Measurements from ENCODE around the gene DNA2.

The DNA2 gene

DNA sequence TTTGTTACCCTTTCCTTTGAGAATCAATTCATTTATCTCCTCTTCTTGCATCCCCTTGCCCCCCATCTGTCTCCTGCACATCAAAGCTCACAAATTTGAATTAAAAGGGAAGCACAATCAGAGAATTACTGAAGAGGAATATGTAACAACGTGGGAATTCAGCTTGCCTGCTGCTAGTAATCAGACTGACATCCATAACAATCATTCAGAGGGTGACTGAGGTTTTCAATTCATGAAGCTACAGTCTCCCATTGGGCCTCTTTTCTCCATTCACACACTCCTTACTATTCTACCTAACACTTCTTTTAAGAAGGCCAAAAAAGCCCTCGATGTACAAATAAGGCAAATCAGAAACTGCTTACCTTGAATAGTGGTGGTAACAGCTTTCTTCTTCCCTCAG is 24.3 kb upstream of the DNA2 start:
- H3K9ac ChIP-seq (ENCODE audit: low read length), result no peak overlapping the region
- no peaks in the 10 kb centered on the region for H3K9me3 ChIP-seq (ENCODE audit: low read length)
- H3K4me1 ChIP-seq (ENCODE audit: insufficient read depth, low read length, severe bottlenecking), result no peaks in the 10 kb centered on the region
- H3F3A ChIP-seq (ENCODE audit: insufficient read depth, low read length), result no peaks in the 10 kb centered on the region
- no peak for TF ChIP-seq EZH2 (IDR thresholded peaks at IDR 0.05; ENCODE audit: borderline replicate concordance, low read length)
- no peaks in the 10 kb centered on the region for H4K20me1 ChIP-seq (ENCODE audit: insufficient read depth, low read length)
- no peak overlapping the region for H3K4me3 ChIP-seq (ENCODE audit: low read depth, low read length, poor library complexity, severe bottlenecking)
- no peaks in the 10 kb centered on the region for H3K27me3 ChIP-seq (ENCODE audit: insufficient read depth, low read length)
- no peak overlapping the region for H3K4me2 ChIP-seq (ENCODE audit: low read length)
- no peak overlapping the region for H3K27ac ChIP-seq (ENCODE audit: low read depth, low read length, poor library complexity, severe bottlenecking)
- no peaks in the 10 kb centered on the region for H3K9me2 ChIP-seq (ENCODE audit: low read depth, low read length)
- no peaks in the 10 kb centered on the region for H3K79me2 ChIP-seq (ENCODE audit: insufficient read depth, low read length)
- H3K36me3 ChIP-seq (ENCODE audit: insufficient read depth, low read length), result peaks cover 18% of the 10 kb centered on the region; the same call in 1 of the 2 replicates
- H2AFZ ChIP-seq (ENCODE audit: low read length), result no peak overlapping the region

DNA sequence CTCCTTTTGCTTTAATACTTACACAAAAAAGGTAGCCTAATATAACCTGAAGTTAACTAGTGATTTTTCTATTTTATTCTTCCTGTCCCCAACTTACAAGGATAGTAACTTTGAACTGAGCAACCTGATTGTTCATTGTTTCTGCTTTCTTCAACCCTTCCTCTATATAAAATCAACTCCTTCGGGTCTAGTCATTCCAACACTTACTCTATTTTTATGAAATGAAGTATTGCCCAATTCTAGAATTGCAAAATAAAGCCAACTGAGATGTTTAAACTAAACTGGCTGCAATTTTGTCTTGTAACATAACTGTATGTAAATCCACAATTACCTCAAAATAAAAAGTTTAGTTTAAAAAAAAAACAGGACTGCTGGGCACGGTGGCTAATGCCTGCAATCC is 20.3 kb upstream of the DNA2 start:
- no peaks in the 10 kb centered on the region for H4K20me1 ChIP-seq (ENCODE audit: insufficient read depth, low read length)
- H3K9me3 ChIP-seq (ENCODE audit: low read length), result no peaks in the 10 kb centered on the region
- no peaks in the 10 kb centered on the region for H3K4me1 ChIP-seq (ENCODE audit: insufficient read depth, low read length, severe bottlenecking)
- H3K4me2 ChIP-seq (ENCODE audit: low read length), result no peak overlapping the region
- no peaks in the 10 kb centered on the region for H3F3A ChIP-seq (ENCODE audit: insufficient read depth, low read length)
- no peak overlapping the region for H2AFZ ChIP-seq (ENCODE audit: low read length)
- no peaks in the 10 kb centered on the region for H3K9me2 ChIP-seq (ENCODE audit: low read depth, low read length)
- no peak overlapping the region for H3K27ac ChIP-seq (ENCODE audit: low read depth, low read length, poor library complexity, severe bottlenecking)
- no peak overlapping the region for H3K4me3 ChIP-seq (ENCODE audit: low read depth, low read length, poor library complexity, severe bottlenecking)
- H3K36me3 ChIP-seq (ENCODE audit: insufficient read depth, low read length), result peaks cover 28% of the 10 kb centered on the region
- H3K79me2 ChIP-seq (ENCODE audit: insufficient read depth, low read length), result no peaks in the 10 kb centered on the region
- H3K27me3 ChIP-seq (ENCODE audit: insufficient read depth, low read length), result no peaks in the 10 kb centered on the region
- TF ChIP-seq EZH2 (IDR thresholded peaks at IDR 0.05; ENCODE audit: borderline replicate concordance, low read length), result no peak
- TF ChIP-seq, protein P1, sequence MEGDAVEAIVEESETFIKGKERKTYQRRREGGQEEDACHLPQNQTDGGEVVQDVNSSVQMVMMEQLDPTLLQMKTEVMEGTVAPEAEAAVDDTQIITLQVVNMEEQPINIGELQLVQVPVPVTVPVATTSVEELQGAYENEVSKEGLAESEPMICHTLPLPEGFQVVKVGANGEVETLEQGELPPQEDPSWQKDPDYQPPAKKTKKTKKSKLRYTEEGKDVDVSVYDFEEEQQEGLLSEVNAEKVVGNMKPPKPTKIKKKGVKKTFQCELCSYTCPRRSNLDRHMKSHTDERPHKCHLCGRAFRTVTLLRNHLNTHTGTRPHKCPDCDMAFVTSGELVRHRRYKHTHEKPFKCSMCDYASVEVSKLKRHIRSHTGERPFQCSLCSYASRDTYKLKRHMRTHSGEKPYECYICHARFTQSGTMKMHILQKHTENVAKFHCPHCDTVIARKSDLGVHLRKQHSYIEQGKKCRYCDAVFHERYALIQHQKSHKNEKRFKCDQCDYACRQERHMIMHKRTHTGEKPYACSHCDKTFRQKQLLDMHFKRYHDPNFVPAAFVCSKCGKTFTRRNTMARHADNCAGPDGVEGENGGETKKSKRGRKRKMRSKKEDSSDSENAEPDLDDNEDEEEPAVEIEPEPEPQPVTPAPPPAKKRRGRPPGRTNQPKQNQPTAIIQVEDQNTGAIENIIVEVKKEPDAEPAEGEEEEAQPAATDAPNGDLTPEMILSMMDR (IDR thresholded peaks at IDR 0.05; ENCODE audit: low read length), result no peak
- no peak overlapping the region for H3K9ac ChIP-seq (ENCODE audit: low read length)

DNA sequence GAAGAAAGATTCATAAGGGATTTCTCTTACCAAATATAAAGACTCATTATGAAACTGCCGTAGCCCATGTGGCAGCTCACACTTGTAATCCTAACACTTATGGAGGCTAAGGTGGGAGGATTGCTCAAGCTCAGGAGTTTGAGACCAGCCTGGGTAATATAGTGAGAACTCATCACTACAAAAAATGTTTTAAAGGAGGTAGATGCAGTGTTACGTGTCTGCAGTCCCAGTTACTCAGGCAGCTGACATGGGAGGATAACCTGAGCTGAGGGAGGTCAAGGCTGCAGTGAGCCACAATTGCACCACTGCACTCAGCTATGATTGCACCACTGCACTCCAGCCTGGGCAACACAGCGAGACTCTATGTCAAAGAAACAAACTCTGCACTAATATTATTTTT is 18.1 kb upstream of the DNA2 start:
- H3K9me2 ChIP-seq (ENCODE audit: low read depth, low read length), result no peaks in the 10 kb centered on the region
- TF ChIP-seq, protein P1 (IDR thresholded peaks at IDR 0.05; ENCODE audit: low read length), result no peak
- TF ChIP-seq EZH2 (IDR thresholded peaks at IDR 0.05; ENCODE audit: borderline replicate concordance, low read length), result no peak
- H2AFZ ChIP-seq (ENCODE audit: low read length), result no peak overlapping the region
- H3K9me3 ChIP-seq (ENCODE audit: low read length), result no peaks in the 10 kb centered on the region
- H3K27ac ChIP-seq (ENCODE audit: low read depth, low read length, poor library complexity, severe bottlenecking), result no peak overlapping the region
- H3K4me1 ChIP-seq (ENCODE audit: insufficient read depth, low read length, severe bottlenecking), result no peaks in the 10 kb centered on the region
- H4K20me1 ChIP-seq (ENCODE audit: insufficient read depth, low read length), result no peaks in the 10 kb centered on the region
- H3K79me2 ChIP-seq (ENCODE audit: insufficient read depth, low read length), result no peaks in the 10 kb centered on the region
- H3F3A ChIP-seq (ENCODE audit: insufficient read depth, low read length), result no peaks in the 10 kb centered on the region
- H3K36me3 ChIP-seq (ENCODE audit: insufficient read depth, low read length), result peaks cover 37% of the 10 kb centered on the region
- no peaks in the 10 kb centered on the region for H3K27me3 ChIP-seq (ENCODE audit: insufficient read depth, low read length)
- no peak overlapping the region for H3K4me3 ChIP-seq (ENCODE audit: low read depth, low read length, poor library complexity, severe bottlenecking)
- no peak overlapping the region for H3K4me2 ChIP-seq (ENCODE audit: low read length)
- no peak overlapping the region for H3K9ac ChIP-seq (ENCODE audit: low read length)

DNA sequence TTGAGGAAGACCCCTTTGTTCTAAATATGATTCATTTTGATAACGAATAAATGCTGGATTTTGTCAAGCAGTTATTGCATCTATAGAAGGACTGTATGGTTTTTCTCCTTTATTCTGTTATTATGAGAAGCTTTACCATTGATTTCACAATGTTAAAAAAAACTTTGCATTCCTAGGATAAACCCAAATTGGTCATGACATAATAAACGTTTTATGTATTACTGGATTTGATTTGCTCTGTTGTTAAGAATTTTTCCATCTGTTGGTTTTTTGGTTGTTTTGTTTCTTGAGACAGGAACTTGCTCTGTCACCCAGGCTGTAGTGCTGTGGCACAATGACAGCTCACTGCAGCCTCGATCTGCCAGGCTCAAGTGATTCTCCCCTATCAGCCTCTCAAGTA is 2.2 kb upstream of the DNA2 start:
- H3K27ac ChIP-seq (ENCODE audit: low read depth, low read length, poor library complexity, severe bottlenecking), result no peak overlapping the region
- H2AFZ ChIP-seq (ENCODE audit: low read length), result no peak overlapping the region
- H3F3A ChIP-seq (ENCODE audit: insufficient read depth, low read length), result no peaks in the 10 kb centered on the region
- no peak overlapping the region for H3K4me3 ChIP-seq (ENCODE audit: low read depth, low read length, poor library complexity, severe bottlenecking)
- H3K36me3 ChIP-seq (ENCODE audit: insufficient read depth, low read length), result peaks cover 10% of the 10 kb centered on the region
- no peaks in the 10 kb centered on the region for H4K20me1 ChIP-seq (ENCODE audit: insufficient read depth, low read length)
- TF ChIP-seq, protein P1 (IDR thresholded peaks at IDR 0.05; ENCODE audit: low read length), result no peak
- no peaks in the 10 kb centered on the region for H3K27me3 ChIP-seq (ENCODE audit: insufficient read depth, low read length)
- H3K79me2 ChIP-seq (ENCODE audit: insufficient read depth, low read length), result peaks cover 27% of the 10 kb centered on the region
- peaks cover 19% of the 10 kb centered on the region for H3K4me1 ChIP-seq (ENCODE audit: insufficient read depth, low read length, severe bottlenecking)
- no peaks in the 10 kb centered on the region for H3K9me2 ChIP-seq (ENCODE audit: low read depth, low read length)
- H3K4me2 ChIP-seq (ENCODE audit: low read length), result no peak overlapping the region
- no peak overlapping the region for H3K9ac ChIP-seq (ENCODE audit: low read length)
- H3K9me3 ChIP-seq (ENCODE audit: low read length), result no peaks in the 10 kb centered on the region
